Memory B cell (primary cell): Measurements from ENCODE around the gene PNPLA6.

Source experiments
- ATAC-seq: fragments of 150-1000 bp; cut with Tn5 transposase; 2 replicates; pipeline ENCODE4 v1.10.0; 2021; ENCODE audit warnings: low read depth, mild to moderate bottlenecking, moderate library complexity
- DNase-seq, 2 donors: peaks; one replicate each; pipeline ENCODE4 v3.0.0; 2022; ENCODE audit warnings: low spot score in 2 of 2
- H3K27ac Mint-ChIP-seq: one replicate; pipeline ENCODE4 v1.8.0; 2022; ENCODE audit warnings: mild to moderate bottlenecking, moderate library complexity, mixed read lengths
- H3K27me3 Mint-ChIP-seq: one replicate; pipeline ENCODE4 v1.8.0; 2022; ENCODE audit warnings: mixed read lengths
- H3K36me3 Mint-ChIP-seq: one replicate; pipeline ENCODE4 v1.8.0; 2022; ENCODE audit warnings: mild to moderate bottlenecking, mixed read lengths
- H3K4me1 Mint-ChIP-seq: one replicate; pipeline ENCODE4 v1.8.0; 2022; ENCODE audit warnings: mixed read lengths
- H3K4me3 Mint-ChIP-seq: one replicate; pipeline ENCODE4 v1.8.0; 2022; ENCODE audit warnings: mild to moderate bottlenecking, moderate library complexity, mixed read lengths
- H3K9me3 Mint-ChIP-seq: one replicate; pipeline ENCODE4 v1.8.0; 2022; ENCODE audit warnings: mixed read lengths

The PNPLA6 gene

GRCh38 chr19:7535047-7535997 lies at the start of gene PNPLA6:
TSS of gene PNPLA6 (plus strand) at chr19:7535717. CDS start at chr19:7535789, 72 bp downstream.
- Mint-ChIP-seq H3K4me1 (peaks cover 24% of the 10 kb centered on the region), H3K27ac (peak within 1 kb of the TSS; percentile 90), H3K27me3 (no peaks in the 10 kb centered on the region), H3K4me3 (peak within 1 kb of the TSS; percentile 94), H3K9me3 (no peaks in the 10 kb centered on the region), H3K36me3 (peaks cover 11% of the 10 kb centered on the region)
- ATAC-seq (peak; percentile 75), DNase-seq (peak; percentile 92 to 98)

- no peak for DNase-seq
- H3K27ac Mint-ChIP-seq = no peak overlapping the region
- no peak for ATAC-seq
- H3K27me3 Mint-ChIP-seq = no peaks in the 10 kb centered on the region
- no peaks in the 10 kb centered on the region for H3K9me3 Mint-ChIP-seq
- no peaks in the 10 kb centered on the region for H3K36me3 Mint-ChIP-seq
- peaks cover 7% of the 10 kb centered on the region for H3K4me1 Mint-ChIP-seq
- H3K4me3 Mint-ChIP-seq = no peak overlapping the region
Measured at GRCh38 chr19:7486923-7487322, 48.6 kb upstream of the PNPLA6 start.

GRCh38 chr19:7488736-7489353 lies 46.7 kb upstream of the PNPLA6 start, which contains the start of gene PEX11G:
TSS of gene PEX11G (minus strand) at chr19:7489035. CDS start at chr19:7489010, 25 bp downstream.
- peaks cover 2% of the 10 kb centered on the region for H3K27me3 Mint-ChIP-seq

GRCh38 chr19:7489609-7490044 lies 45.9 kb upstream of the PNPLA6 start:
- Mint-ChIP-seq H3K27ac (peak overlapping the region; percentile 85), H3K36me3 (no peaks in the 10 kb centered on the region), H3K4me3 (peak overlapping the region; percentile 71), H3K27me3 (peaks cover 2% of the 10 kb centered on the region), H3K9me3 (no peaks in the 10 kb centered on the region), H3K4me1 (no peaks in the 10 kb centered on the region)
- ATAC-seq = no peak
- DNase-seq = no peak

More at GRCh38 chr19:7488736-7489353, 46.7 kb upstream of the PNPLA6 start, which contains the start of gene PEX11G:
- Mint-ChIP-seq H3K4me1 (no peaks in the 10 kb centered on the region), H3K36me3 (no peaks in the 10 kb centered on the region), H3K27ac (peak within 1 kb of the TSS; percentile 85), H3K9me3 (no peaks in the 10 kb centered on the region), H3K4me3 (peak within 1 kb of the TSS; percentile 82)
- DNase-seq = peak; percentile 87 to 96
- peak; percentile 97 for ATAC-seq

DNA sequence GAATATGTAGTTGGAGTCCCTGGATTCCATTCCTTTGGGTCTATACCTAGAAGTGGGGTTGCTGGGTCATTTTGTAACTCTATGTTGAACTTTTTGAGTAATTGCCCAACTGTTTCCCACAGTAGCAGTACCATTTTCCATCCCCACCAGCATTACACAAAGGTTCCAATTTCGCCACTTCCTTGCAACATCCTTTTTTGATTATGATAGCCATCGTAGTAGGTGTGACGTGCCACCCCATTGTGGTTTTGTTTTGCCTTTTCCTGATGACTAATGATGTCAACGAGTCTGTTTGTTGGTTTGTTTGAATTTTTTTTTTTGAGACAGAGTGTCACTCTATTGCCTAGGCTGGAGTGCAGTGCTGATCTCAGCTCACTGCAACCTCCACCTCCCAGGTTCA lies 43.4 kb upstream of the PNPLA6 start:
- no peak for DNase-seq

DNA sequence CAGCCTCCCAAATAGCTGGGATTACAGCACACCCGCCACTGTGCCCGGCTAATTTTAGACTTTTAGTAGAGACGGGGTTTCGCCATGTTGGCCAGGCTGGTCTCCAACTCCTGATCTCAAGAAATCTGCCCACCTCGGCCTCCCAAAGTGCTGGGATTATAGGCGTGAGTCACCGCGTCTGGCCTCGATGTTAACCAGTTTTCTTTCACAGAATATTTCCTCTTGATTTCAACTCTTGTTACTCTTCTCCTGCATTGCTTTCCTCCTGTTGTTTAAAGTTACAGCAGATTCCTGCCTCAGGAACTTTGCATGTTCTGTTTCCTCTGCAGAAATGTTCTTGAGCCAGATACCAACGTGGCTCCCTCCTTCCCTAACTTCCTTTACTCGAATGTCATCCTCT lies 43.0 kb upstream of the PNPLA6 start:
- DNase-seq (no peak), ATAC-seq (no peak)
- Mint-ChIP-seq H3K9me3 (no peaks in the 10 kb centered on the region), H3K27ac (no peak overlapping the region), H3K4me1 (no peaks in the 10 kb centered on the region), H3K36me3 (no peaks in the 10 kb centered on the region), H3K4me3 (no peak overlapping the region), H3K27me3 (peaks cover 11% of the 10 kb centered on the region)

More for the DNA sequence above, 43.4 kb upstream of the PNPLA6 start:
- Mint-ChIP-seq H3K4me3 (no peak overlapping the region), H3K9me3 (no peaks in the 10 kb centered on the region), H3K27me3 (peaks cover 10% of the 10 kb centered on the region), H3K36me3 (no peaks in the 10 kb centered on the region), H3K4me1 (no peaks in the 10 kb centered on the region), H3K27ac (no peak overlapping the region)
- no peak for ATAC-seq

DNA sequence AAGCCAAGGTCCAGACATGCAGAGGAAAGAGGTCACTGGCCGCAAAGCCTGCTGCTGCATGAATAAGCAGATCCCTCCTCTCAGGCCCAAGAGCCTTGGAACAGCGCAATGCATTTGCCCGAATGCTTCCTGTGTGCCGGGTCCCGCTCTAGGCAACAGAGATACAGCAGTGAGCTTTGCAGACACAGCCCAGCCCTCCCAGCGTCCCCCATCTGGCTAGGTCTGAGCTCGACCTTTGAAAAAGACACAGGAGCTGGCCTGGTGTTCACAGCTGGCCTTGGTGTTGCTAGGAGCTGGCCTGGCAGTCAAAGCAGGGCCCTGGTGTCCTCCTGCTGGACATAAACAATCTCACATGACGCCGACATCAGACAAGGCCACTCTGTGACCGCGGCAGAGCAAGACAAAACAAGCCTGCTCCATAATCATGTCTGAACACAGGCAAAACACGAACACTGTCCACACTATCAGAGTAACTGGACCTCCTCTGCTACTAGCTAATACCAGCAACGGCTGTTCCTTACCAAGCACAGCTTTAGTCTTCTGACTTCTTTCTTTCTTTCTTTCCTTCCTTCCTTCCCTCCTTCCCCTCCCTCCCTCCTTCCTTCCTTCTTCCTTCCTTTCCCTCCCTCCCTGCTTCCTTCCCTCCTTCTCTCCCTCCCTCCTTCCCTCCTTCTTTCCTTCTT lies 41.0 kb upstream of the PNPLA6 start:
- Mint-ChIP-seq H3K4me3 (no peak overlapping the region), H3K4me1 (peaks cover 8% of the 10 kb centered on the region), H3K27ac (no peak overlapping the region), H3K9me3 (no peaks in the 10 kb centered on the region), H3K36me3 (no peaks in the 10 kb centered on the region), H3K27me3 (peaks cover 22% of the 10 kb centered on the region)
- ATAC-seq (no peak), DNase-seq (no peak)

DNA sequence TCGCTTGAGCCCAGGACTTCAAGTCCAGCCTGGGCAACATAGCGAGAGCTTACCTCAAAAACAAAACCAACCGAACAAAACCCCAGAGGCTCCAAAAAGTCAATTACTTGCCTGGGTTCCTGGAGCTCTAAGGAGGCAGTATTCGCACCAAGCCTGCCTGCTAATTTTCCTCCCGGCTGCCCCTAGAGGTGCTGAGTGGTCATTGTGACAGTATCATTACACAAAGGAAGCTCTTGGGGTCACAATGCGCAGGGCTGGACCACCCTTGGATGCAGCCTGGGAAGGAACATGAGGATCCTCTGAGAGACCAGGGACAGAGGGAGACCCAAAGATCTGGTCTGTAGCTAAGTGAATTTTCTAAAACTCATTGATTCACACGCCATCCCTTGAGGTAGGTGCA lies 38.2 kb upstream of the PNPLA6 start:
- peak; percentile 58 for ATAC-seq
- no peak overlapping the region for H3K4me3 Mint-ChIP-seq
- peaks cover 8% of the 10 kb centered on the region for H3K4me1 Mint-ChIP-seq
- H3K9me3 Mint-ChIP-seq = no peaks in the 10 kb centered on the region
- no peak for DNase-seq
- H3K36me3 Mint-ChIP-seq = no peaks in the 10 kb centered on the region
- no peak overlapping the region for H3K27ac Mint-ChIP-seq
- H3K27me3 Mint-ChIP-seq = peaks cover 27% of the 10 kb centered on the region

- ATAC-seq = peak; percentile 36
- Mint-ChIP-seq H3K9me3 (no peaks in the 10 kb centered on the region), H3K36me3 (no peaks in the 10 kb centered on the region), H3K4me1 (peaks cover 11% of the 10 kb centered on the region), H3K27me3 (peaks cover 28% of the 10 kb centered on the region), H3K27ac (no peak overlapping the region), H3K4me3 (peak overlapping the region; percentile 56)
- no peak for DNase-seq
Measured at GRCh38 chr19:7500811-7501450, 34.6 kb upstream of the PNPLA6 start.

GRCh38 chr19:7502552-7502951 lies 33.0 kb upstream of the PNPLA6 start:
- ATAC-seq = no peak
- no peak overlapping the region for H3K27ac Mint-ChIP-seq
- peaks cover 5% of the 10 kb centered on the region for H3K36me3 Mint-ChIP-seq
- DNase-seq = no peak
- H3K27me3 Mint-ChIP-seq = peaks cover 32% of the 10 kb centered on the region
- H3K4me3 Mint-ChIP-seq = no peak overlapping the region
- peaks cover 3% of the 10 kb centered on the region for H3K9me3 Mint-ChIP-seq
- peaks cover 18% of the 10 kb centered on the region for H3K4me1 Mint-ChIP-seq

GRCh38 chr19:7504684-7505083 lies 30.8 kb upstream of the PNPLA6 start:
- Mint-ChIP-seq H3K27ac (no peak overlapping the region), H3K27me3 (peaks cover 29% of the 10 kb centered on the region), H3K4me3 (no peak overlapping the region), H3K4me1 (peaks cover 10% of the 10 kb centered on the region), H3K9me3 (peaks cover 3% of the 10 kb centered on the region), H3K36me3 (peaks cover 5% of the 10 kb centered on the region)
- ATAC-seq (no peak), DNase-seq (no peak)

- Mint-ChIP-seq H3K27me3 (peaks cover 31% of the 10 kb centered on the region), H3K9me3 (peaks cover 3% of the 10 kb centered on the region), H3K4me3 (no peak overlapping the region), H3K4me1 (peaks cover 10% of the 10 kb centered on the region), H3K27ac (no peak overlapping the region), H3K36me3 (peaks cover 5% of the 10 kb centered on the region)
- DNase-seq (no peak), ATAC-seq (peak; percentile 18)
Measured at GRCh38 chr19:7505288-7505681, 30.2 kb upstream of the PNPLA6 start.

GRCh38 chr19:7505682-7506384 lies 29.7 kb upstream of the PNPLA6 start:
- H3K27me3 Mint-ChIP-seq = peaks cover 31% of the 10 kb centered on the region
- ATAC-seq = peak; percentile 41
- DNase-seq = no peak
- H3K27ac Mint-ChIP-seq = no peak overlapping the region
- H3K9me3 Mint-ChIP-seq = peaks cover 3% of the 10 kb centered on the region
- H3K36me3 Mint-ChIP-seq = peaks cover 5% of the 10 kb centered on the region
- H3K4me1 Mint-ChIP-seq = peaks cover 10% of the 10 kb centered on the region
- no peak overlapping the region for H3K4me3 Mint-ChIP-seq
